ENCODE data around the gene JMJD1C. TPM values are rescaled to one million over a fixed set of nuclear protein-coding genes. Genes with fewer than 3 reads are reported as not detected.

Gene JMJD1C
- total RNA-seq, 1 experiment from 2014 or later: 91.9 TPM

- H3K36me3 Mint-ChIP-seq (ENCODE audit: insufficient read depth, unreplicated experiment): peaks cover 6% of the 10 kb centered on the region
- H3K27ac Mint-ChIP-seq (ENCODE audit: low read depth, unreplicated experiment): no peak overlapping the region
- H3K9me3 Mint-ChIP-seq (ENCODE audit: unreplicated experiment): no peaks in the 10 kb centered on the region
- CTCF ChIA-PET: interaction anchor here (0.6 to 0.9 kb wide), 5 partner anchors 12 to 277 kb away, joined by 3 to 4 read pairs (median 3); no protein-coding TSS in a partner anchor
- no peak for TF ChIP-seq CTCF (IDR thresholded peaks at IDR 0.05; ENCODE audit: unreplicated experiment)
- no peak for DNase-seq (ENCODE audit: unreplicated experiment)
- intact Hi-C loops (cut with micrococcal nuclease): no loop called here
- POLR2A ChIA-PET: interaction anchor here (0.6 to 2.7 kb wide), 7 partner anchors 9 to 44 kb away, joined by 3 to 14 read pairs (median 6); partner anchors contain the start of gene JMJD1C
- peaks cover 6% of the 10 kb centered on the region for H3K4me1 Mint-ChIP-seq (ENCODE audit: insufficient read depth, unreplicated experiment)
- BruUV-seq (replicated peaks): no TSS peak
- no peaks in the 10 kb centered on the region for H3K27me3 Mint-ChIP-seq (ENCODE audit: insufficient read depth, unreplicated experiment)
- H3K4me3 Mint-ChIP-seq (ENCODE audit: unreplicated experiment): no peak overlapping the region
Observed at GRCh38 chr10:63481815-63482421, 16.1 kb upstream of the JMJD1C start.

- H3K27me3 Mint-ChIP-seq (ENCODE audit: insufficient read depth, unreplicated experiment): no peaks in the 10 kb centered on the region
- H3K4me1 Mint-ChIP-seq (ENCODE audit: insufficient read depth, unreplicated experiment): peaks cover 10% of the 10 kb centered on the region
- TF ChIP-seq CTCF (IDR thresholded peaks at IDR 0.05; ENCODE audit: unreplicated experiment): no peak
- no TSS peak for BruUV-seq (replicated peaks)
- intact Hi-C loops (cut with micrococcal nuclease): no loop called here
- ChIA-PET CTCF (interaction anchor here (0.8 kb wide), 1 partner anchor 8 kb away, joined by 3 read pairs; no protein-coding TSS in a partner anchor), POLR2A (interaction anchor here (2.7 kb wide), 2 partner anchors 11 to 36 kb away, joined by 9 to 14 read pairs; no protein-coding TSS in a partner anchor)
- H3K4me3 Mint-ChIP-seq (ENCODE audit: unreplicated experiment): no peak overlapping the region
- no peak for DNase-seq (ENCODE audit: unreplicated experiment)
- no peak overlapping the region for H3K27ac Mint-ChIP-seq (ENCODE audit: low read depth, unreplicated experiment)
- peaks cover 6% of the 10 kb centered on the region for H3K36me3 Mint-ChIP-seq (ENCODE audit: insufficient read depth, unreplicated experiment)
- H3K9me3 Mint-ChIP-seq (ENCODE audit: unreplicated experiment): no peaks in the 10 kb centered on the region
Observed at GRCh38 chr10:63480237-63480636, 14.5 kb upstream of the JMJD1C start.

- ChIA-PET POLR2A (interaction anchor here (0.9 to 1.5 kb wide), 4 partner anchors 12 to 151 kb away, joined by 3 to 10 read pairs (median 4); no protein-coding TSS in a partner anchor), CTCF (interaction anchor here (0.7 kb wide), 1 partner anchor 134 kb away, joined by 3 read pairs; no protein-coding TSS in a partner anchor)
- peaks cover 6% of the 10 kb centered on the region for H3K36me3 Mint-ChIP-seq (ENCODE audit: insufficient read depth, unreplicated experiment)
- H3K4me1 Mint-ChIP-seq (ENCODE audit: insufficient read depth, unreplicated experiment): peaks cover 6% of the 10 kb centered on the region
- no peaks in the 10 kb centered on the region for H3K9me3 Mint-ChIP-seq (ENCODE audit: unreplicated experiment)
- H3K4me3 Mint-ChIP-seq (ENCODE audit: unreplicated experiment): no peak overlapping the region
- intact Hi-C loops (cut with micrococcal nuclease): no loop called here
- H3K27me3 Mint-ChIP-seq (ENCODE audit: insufficient read depth, unreplicated experiment): no peaks in the 10 kb centered on the region
- TF ChIP-seq CTCF (IDR thresholded peaks at IDR 0.05; ENCODE audit: unreplicated experiment): no peak
- no peak for DNase-seq (ENCODE audit: unreplicated experiment)
- BruUV-seq (replicated peaks): no TSS peak
- no peak overlapping the region for H3K27ac Mint-ChIP-seq (ENCODE audit: low read depth, unreplicated experiment)
Observed at GRCh38 chr10:63478564-63478963, 12.8 kb upstream of the JMJD1C start.

- no TSS peak for BruUV-seq (replicated peaks)
- H3K27me3 Mint-ChIP-seq (ENCODE audit: insufficient read depth, unreplicated experiment): no peaks in the 10 kb centered on the region
- DNase-seq (ENCODE audit: unreplicated experiment): no peak
- no peaks in the 10 kb centered on the region for H3K9me3 Mint-ChIP-seq (ENCODE audit: unreplicated experiment)
- intact Hi-C loops (cut with micrococcal nuclease): no loop called here
- peaks cover 6% of the 10 kb centered on the region for H3K36me3 Mint-ChIP-seq (ENCODE audit: insufficient read depth, unreplicated experiment)
- H3K4me3 Mint-ChIP-seq (ENCODE audit: unreplicated experiment): no peak overlapping the region
- no peak for TF ChIP-seq CTCF (IDR thresholded peaks at IDR 0.05; ENCODE audit: unreplicated experiment)
- ChIA-PET POLR2A (interaction anchor here (0.9 to 1.5 kb wide), 4 partner anchors 11 to 151 kb away, joined by 3 to 10 read pairs (median 4); no protein-coding TSS in a partner anchor), CTCF (interaction anchor here (0.7 kb wide), 1 partner anchor 131 kb away, joined by 4 read pairs; no protein-coding TSS in a partner anchor)
- H3K4me1 Mint-ChIP-seq (ENCODE audit: insufficient read depth, unreplicated experiment): peaks cover 6% of the 10 kb centered on the region
- no peak overlapping the region for H3K27ac Mint-ChIP-seq (ENCODE audit: low read depth, unreplicated experiment)
Observed at GRCh38 chr10:63477927-63478326, 12.2 kb upstream of the JMJD1C start.

Measured in MCF 10A (cell line).